ENCODE measurements around the gene ARHGAP44.

- TF ChIP-seq CTCF (IDR thresholded peaks at IDR 0.05) (no peak), EZH2phosphoT487 (IDR thresholded peaks at IDR 0.05) (no peak), EZH2 (IDR thresholded peaks at IDR 0.05) (no peak)
Observed at GRCh38 chr17:12953156-12953555, 163.9 kb downstream of the ARHGAP44 start.
